Esophagus muscularis mucosa (tissue), 4 donors: ENCODE results near the gene EHD3. TPM values are rescaled to one million over a fixed set of nuclear protein-coding genes. Genes with fewer than 3 reads are reported as not detected.

ENCODE experiments used
- DNase-seq: peaks from one replicate; pipeline ENCODE4 v3.0.0-alpha.2; 2017; ENCODE audit errors: extremely low spot score
- H3K27ac ChIP-seq, 4 donors: fragments of 200-600 bp; sonication (generic); replicated peaks in 1 of 4; 1 replicate in 3 of 4; 2 replicates in 1 of 4; pipeline ENCODE4 v1.5.1; 2016 to 2019; ENCODE audit warnings: mild to moderate bottlenecking in 1 of 4
- H3K27me3 ChIP-seq, 4 donors: fragments of 200-600 bp; sonication (generic); one replicate each; pipeline versions ENCODE4 v1.5.1 to v1.6.0; 2016 to 2019
- H3K36me3 ChIP-seq, 4 donors: fragments of 200-600 bp; sonication (generic); one replicate each; pipeline ENCODE4 v1.5.1; 2016 to 2019
- H3K4me1 ChIP-seq, 4 donors: fragments of 200-600 bp; sonication (generic); one replicate each; pipeline ENCODE4 v1.5.1; 2016 to 2019
- H3K4me3 ChIP-seq, 4 donors: fragments of 200-600 bp; sonication (generic); 1 replicate in 2 of 4; 2 replicates in 2 of 4; pipeline ENCODE4 v1.5.1; 2016 to 2019; ENCODE audit warnings: mild to moderate bottlenecking in 4 of 4, moderate library complexity in 1 of 4
- H3K9me3 ChIP-seq, 4 donors: fragments of 200-600 bp; sonication (generic); 1 replicate in 3 of 4; 2 replicates in 1 of 4; pipeline ENCODE4 v1.5.1; 2016 to 2019
- CTCF ChIP-seq, 3 experiments: fragments of 200-600 bp in 2 of 3; fragments of 450-650 bp in 1 of 3; sonication (generic) in 2 of 3; IDR thresholded peaks; one replicate each; pipeline ENCODE4 v1.5.1; 2017 to 2019; ENCODE audit warnings: antibody characterized with exemption in 3 of 3, mild to moderate bottlenecking in 2 of 3, moderate library complexity in 1 of 3
- EP300 ChIP-seq: sonication (generic); formaldehyde crosslinking; IDR thresholded peaks from one replicate; pipeline ENCODE4 v1.6.1; 2017; ENCODE audit warnings: antibody characterized with exemption
- POLR2A ChIP-seq: fragments of 450-650 bp; IDR thresholded peaks from one replicate; pipeline ENCODE4 v1.6.1; 2017; ENCODE audit warnings: antibody characterized with exemption, moderate library complexity, mild to moderate bottlenecking, low read depth
- POLR2AphosphoS5 ChIP-seq, 2 donors: sonication (generic); formaldehyde crosslinking; IDR thresholded peaks; one replicate each; pipeline ENCODE4 v1.6.1; 2017; ENCODE audit warnings: antibody characterized with exemption in 2 of 2
- WGBS: methylation state at CpG from one replicate; pipeline ENCODE4 v1.1.5; 2018; 5-methylcytosine and 5-hydroxymethylcytosine counted together
- intact Hi-C: fragments of 100-400 bp; cut with DNase I; formaldehyde crosslinking; loops from one replicate; pipeline ENCODE4 v1.15.1; 2023
- total RNA-seq, 4 donors: library from RNA; depleted of rRNA; stranded (reverse); fragments of >200 nt; gene quantifications; one replicate each; pipeline versions ENCODE4 v1.1.0 to v1.2.1, GENCODE V29; 2016

Gene EHD3
- total RNA-seq, 4 donors from 2014 or later: 3.8 to 7.4 (median 4.6) TPM

GRCh38 chr2:31253356-31254131 is 19.6 kb downstream of the EHD3 start:
- TF ChIP-seq POLR2A (no peak), CTCF (IDR thresholded peaks at IDR 0.05) (no peak)
- intact Hi-C loops: no loop called here
- H3K4me3 ChIP-seq: no peak overlapping the region
- H3K36me3 ChIP-seq: peaks cover 0 to 48% (median 25%) of the 10 kb centered on the region in 4 donors
- DNase-seq: no peak
- no peaks in the 10 kb centered on the region for H3K27me3 ChIP-seq
- no peak overlapping the region for H3K27ac ChIP-seq
- H3K9me3 ChIP-seq: no peaks in the 10 kb centered on the region
- WGBS: 89% methylated on average over 7 of the region's 13 CpGs
- peaks cover 0 to 6% (median 0%) of the 10 kb centered on the region in 4 donors for H3K4me1 ChIP-seq

- Histone ChIP-seq H3K9me3 (no peaks in the 10 kb centered on the region), H3K27me3 (no peaks in the 10 kb centered on the region), H3K27ac (no peak overlapping the region), H3K4me3 (no peak overlapping the region), H3K36me3 (peaks cover 0 to 41% (median 21%) of the 10 kb centered on the region in 4 donors), H3K4me1 (peaks cover 0 to 6% (median 0%) of the 10 kb centered on the region in 4 donors)
- no peak for DNase-seq
- TF ChIP-seq POLR2AphosphoS5 (IDR thresholded peaks at IDR 0.05): no peak
- no peak for TF ChIP-seq CTCF (IDR thresholded peaks at IDR 0.05)
- TF ChIP-seq EP300: no peak
- TF ChIP-seq POLR2A: no peak
- intact Hi-C loops: no loop called here
- WGBS: 86% methylated on average over 15 of the region's 19 CpGs
Measured at GRCh38 chr2:31254237-31255203, 20.6 kb downstream of the EHD3 start.

DNA sequence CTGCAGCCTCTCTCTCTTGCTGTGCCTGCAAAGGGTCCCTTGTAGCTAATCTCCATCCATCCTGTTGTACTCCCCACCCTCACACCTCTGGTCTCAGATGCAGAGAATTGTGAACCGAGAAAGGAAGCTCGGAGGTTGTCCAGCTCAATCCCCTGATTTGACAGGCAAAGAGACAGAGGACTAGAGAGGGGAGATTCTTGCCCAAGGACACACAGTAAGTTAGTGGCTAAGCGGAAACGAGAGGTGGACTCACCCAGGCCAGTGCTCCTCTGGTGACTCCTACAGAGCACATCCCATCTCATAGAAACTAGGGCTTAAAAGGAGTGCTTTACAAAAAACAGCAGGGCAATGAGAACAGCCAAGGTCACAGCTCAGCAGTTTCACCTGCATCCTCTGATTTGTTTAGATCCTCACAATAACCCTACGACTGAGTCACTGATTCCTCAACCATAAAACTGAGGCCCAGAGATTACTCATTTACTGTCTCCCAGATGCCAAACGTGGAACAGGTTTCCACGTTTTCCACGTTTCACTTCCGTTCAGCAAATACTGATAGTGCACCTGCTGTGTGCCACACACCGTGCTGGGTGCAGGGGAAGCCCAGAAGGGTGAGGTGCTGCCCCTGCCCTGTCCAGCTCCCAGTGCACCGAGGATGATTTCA is 22.1 kb downstream of the EHD3 start:
- H3K4me1 ChIP-seq: peaks cover 0 to 6% (median 0%) of the 10 kb centered on the region in 4 donors
- H3K36me3 ChIP-seq: peaks cover 3 to 35% (median 16%) of the 10 kb centered on the region in 4 donors
- intact Hi-C loops: no loop called here
- no peak overlapping the region for H3K4me3 ChIP-seq
- TF ChIP-seq POLR2A (no peak), CTCF (IDR thresholded peaks at IDR 0.05) (no peak), EP300 (no peak), POLR2AphosphoS5 (IDR thresholded peaks at IDR 0.05) (no peak)
- WGBS: 91% methylated on average over 10 of the region's 11 CpGs
- H3K27me3 ChIP-seq: no peaks in the 10 kb centered on the region
- H3K9me3 ChIP-seq: no peaks in the 10 kb centered on the region
- H3K27ac ChIP-seq: no peak overlapping the region
- no peak for DNase-seq

- no peak for DNase-seq
- 89% methylated on average over 4 of the region's 4 CpGs for WGBS
- H3K9me3 ChIP-seq: no peaks in the 10 kb centered on the region
- no peaks in the 10 kb centered on the region for H3K27me3 ChIP-seq
- H3K4me3 ChIP-seq: no peak overlapping the region
- intact Hi-C loops: no loop called here
- H3K4me1 ChIP-seq: peaks cover 0 to 6% (median 0%) of the 10 kb centered on the region in 4 donors
- no peak overlapping the region for H3K27ac ChIP-seq
- no peak for TF ChIP-seq CTCF (IDR thresholded peaks at IDR 0.05)
- no peak for TF ChIP-seq POLR2AphosphoS5 (IDR thresholded peaks at IDR 0.05)
- no peak for TF ChIP-seq EP300
- TF ChIP-seq POLR2A: no peak
- peaks cover 3 to 40% (median 19%) of the 10 kb centered on the region in 4 donors for H3K36me3 ChIP-seq
Measured at GRCh38 chr2:31256611-31257382, 22.8 kb downstream of the EHD3 start.
